HL-60 (cell line): Measurements from ENCODE around the gene SPATS2.

Experiments
- CTCF ChIP-seq: IDR thresholded peaks from one replicate; pipeline ENCODE4 v1.5.1; 2011; ENCODE audit warnings: low read length, control low read depth, inconsistent platforms; ENCODE audit not compliant: insufficient read depth
- POLR2AphosphoS5 ChIP-seq: IDR thresholded peaks from 2 replicates; pipeline ENCODE4 v1.6.1; 2012; ENCODE audit warnings: low read depth
- REST ChIP-seq: IDR thresholded peaks from 2 replicates; pipeline ENCODE4 v1.6.1; 2012; ENCODE audit warnings: low read depth; ENCODE audit not compliant: insufficient replicate concordance
- SPI1 ChIP-seq: IDR thresholded peaks from 2 replicates; pipeline ENCODE4 v1.6.1; 2012; ENCODE audit warnings: low read depth, mild to moderate bottlenecking, borderline replicate concordance

GRCh38 chr12:49404956-49405355, 37.7 kb downstream of the SPATS2 start:
- TF ChIP-seq CTCF = no peak
- no peak for TF ChIP-seq POLR2AphosphoS5
- TF ChIP-seq SPI1 = no peak
- no peak for TF ChIP-seq REST
